SK-N-MC (cell line): ENCODE data around the gene EEIG1.

Source experiments
- DNase-seq: peaks from one replicate; pipeline ENCODE4 v3.0.0-alpha.2; 2011; ENCODE audit warnings: low read depth, low spot score
- H3K27ac ChIP-seq: fragments of 200-600 bp; sonication (generic); 2 replicates; pipeline ENCODE4 v1.5.1; 2016; ENCODE audit warnings: mixed run types
- H3K36me3 ChIP-seq: fragments of 200-600 bp; sonication (generic); 2 replicates; pipeline ENCODE4 v1.6.1; 2017; ENCODE audit warnings: antibody characterized with exemption, low read length, mixed read lengths; ENCODE audit not compliant: insufficient read depth
- H3K4me3 ChIP-seq: fragments of 200-600 bp; sonication (generic); 2 replicates; pipeline ENCODE4 v1.5.1; 2016
- H3K9ac ChIP-seq: fragments of 200-600 bp; sonication (generic); 2 replicates; pipeline ENCODE4 v1.8.0; 2017; ENCODE audit warnings: mixed run types, mixed read lengths; ENCODE audit not compliant: insufficient read length
- H3K9me3 ChIP-seq: fragments of 200-600 bp; sonication (generic); 2 replicates; pipeline ENCODE4 v1.6.1; 2017; ENCODE audit warnings: low read depth, mild to moderate bottlenecking, antibody characterized with exemption, low read length, moderate library complexity, mixed read lengths
- EZH2 ChIP-seq: fragments of 200-600 bp; sonication (generic); IDR thresholded peaks from one replicate; pipeline ENCODE4 v1.6.1; 2017; ENCODE audit warnings: antibody characterized with exemption
- FOXP2 ChIP-seq: optimal IDR thresholded peaks from 2 replicates; pipeline ENCODE3; 2011; ENCODE audit warnings: mild to moderate bottlenecking, moderate library complexity; ENCODE audit not compliant: insufficient read depth; ENCODE audit errors: extremely low read length, control extremely low read depth
- POLR2AphosphoS5 ChIP-seq: IDR thresholded peaks from 2 replicates; pipeline ENCODE4 v1.6.1; 2012; ENCODE audit warnings: mild to moderate bottlenecking, low read depth, low read length, borderline replicate concordance

The EEIG1 gene

DNA sequence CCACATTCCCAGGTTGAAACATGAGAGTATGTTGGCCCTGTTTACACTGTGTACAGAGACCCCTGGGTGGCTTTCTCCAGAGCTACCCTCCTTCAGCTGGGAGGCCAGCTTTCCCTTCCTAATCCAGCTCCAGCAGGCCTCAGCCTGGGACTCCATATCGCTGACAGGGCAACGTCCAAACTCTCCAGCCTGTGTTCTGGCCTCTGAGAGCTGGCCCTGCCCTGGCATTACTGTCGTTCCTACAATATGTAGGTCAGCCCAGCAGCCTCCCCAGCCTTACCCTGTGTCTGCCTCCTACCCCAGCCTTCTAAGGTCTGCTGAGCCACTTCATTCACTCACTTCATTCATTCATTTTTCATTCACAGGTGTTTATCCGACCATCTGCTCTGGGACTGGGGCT, 8.3 kb upstream of the EEIG1 start:
- no peak for DNase-seq
- Histone ChIP-seq H3K36me3 (no peaks in the 10 kb centered on the region), H3K9me3 (no peaks in the 10 kb centered on the region), H3K27ac (no peak overlapping the region), H3K4me3 (no peak overlapping the region), H3K9ac (no peak overlapping the region)
- no peak for TF ChIP-seq FOXP2
- no peak for TF ChIP-seq POLR2AphosphoS5
- TF ChIP-seq EZH2 = no peak

DNA sequence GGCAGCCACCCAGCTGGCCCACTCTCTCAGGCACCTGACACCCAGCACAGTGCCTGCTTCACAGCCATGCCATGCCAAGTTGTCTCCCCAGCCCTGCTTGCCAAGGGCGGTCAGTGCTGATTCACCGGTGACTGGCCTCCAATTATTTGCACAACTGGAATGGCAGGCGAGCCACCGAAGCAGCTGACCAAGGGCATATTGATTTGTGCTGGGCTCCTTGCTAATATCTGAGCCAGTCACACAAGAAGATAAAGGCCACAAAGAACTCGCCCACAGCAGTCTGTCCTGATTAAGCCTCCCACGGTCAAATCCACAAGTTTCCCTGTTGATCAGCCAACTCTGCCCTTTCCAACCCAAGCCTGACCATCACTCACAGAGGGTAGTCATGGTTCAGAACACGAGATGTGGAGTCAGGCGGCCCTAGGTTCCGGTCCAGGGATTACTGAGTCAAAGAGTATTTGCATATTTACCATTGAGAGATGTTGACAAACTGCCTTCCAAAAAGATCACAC, 6.4 kb upstream of the EEIG1 start:
- no peak for TF ChIP-seq EZH2
- no peak for TF ChIP-seq FOXP2
- TF ChIP-seq POLR2AphosphoS5 = no peak
- no peaks in the 10 kb centered on the region for H3K9me3 ChIP-seq
- no peak overlapping the region for H3K27ac ChIP-seq
- H3K4me3 ChIP-seq = no peak overlapping the region
- H3K9ac ChIP-seq = no peak overlapping the region
- no peaks in the 10 kb centered on the region for H3K36me3 ChIP-seq
- no peak for DNase-seq

DNA sequence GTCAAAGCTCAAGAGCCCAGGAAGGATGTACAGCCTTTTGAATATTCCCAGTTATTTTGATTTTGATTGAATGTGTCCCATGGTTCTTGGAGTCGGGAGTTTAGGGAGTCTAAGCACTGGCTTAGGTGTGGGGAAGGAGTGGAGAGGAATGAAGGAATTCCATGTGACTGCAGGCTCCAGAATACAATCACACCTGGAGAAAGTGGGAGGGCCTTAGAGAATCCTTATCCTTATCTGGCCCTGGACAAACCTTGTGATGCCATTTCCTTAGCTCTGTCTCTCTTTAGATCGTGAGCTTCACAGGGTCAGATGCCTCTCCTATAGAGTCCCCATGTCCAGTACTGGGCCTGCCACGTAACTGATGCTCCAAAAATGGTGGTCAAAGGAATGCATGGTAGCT, 4.2 kb upstream of the EEIG1 start:
- no peak for DNase-seq

DNA sequence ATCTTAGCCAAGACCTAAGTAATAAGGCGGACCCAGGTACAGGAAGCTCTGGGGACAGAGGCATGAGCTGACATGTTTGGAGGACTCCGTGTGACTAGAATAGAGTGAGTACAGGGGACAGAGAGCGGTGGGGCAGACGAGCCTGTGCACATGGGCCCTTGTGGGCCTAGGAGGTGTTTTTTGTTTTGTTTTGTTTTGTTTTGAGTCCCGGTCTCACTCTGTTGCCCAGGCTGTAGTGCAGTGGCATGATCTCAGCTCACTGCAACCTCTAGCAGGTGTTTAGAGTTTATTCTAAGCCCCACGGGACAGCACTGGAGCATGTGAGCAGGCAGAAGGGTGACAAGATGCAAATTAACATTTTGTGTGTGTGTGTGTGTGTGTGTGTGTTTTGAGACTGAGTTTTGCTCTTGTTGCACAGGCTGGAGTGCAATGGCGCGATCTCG, 3.1 kb upstream of the EEIG1 start:
- DNase-seq = no peak
- TF ChIP-seq EZH2 = no peak
- TF ChIP-seq POLR2AphosphoS5 = no peak
- no peak for TF ChIP-seq FOXP2
- Histone ChIP-seq H3K9ac (no peak overlapping the region), H3K36me3 (no peaks in the 10 kb centered on the region), H3K9me3 (no peaks in the 10 kb centered on the region), H3K27ac (no peak overlapping the region), H3K4me3 (no peak overlapping the region)

More for the DNA sequence above, 4.2 kb upstream of the EEIG1 start:
- Histone ChIP-seq H3K9me3 (no peaks in the 10 kb centered on the region), H3K36me3 (no peaks in the 10 kb centered on the region), H3K27ac (no peak overlapping the region), H3K4me3 (no peak overlapping the region), H3K9ac (no peak overlapping the region)
- TF ChIP-seq POLR2AphosphoS5 = no peak
- TF ChIP-seq EZH2 = no peak
- no peak for TF ChIP-seq FOXP2

DNA sequence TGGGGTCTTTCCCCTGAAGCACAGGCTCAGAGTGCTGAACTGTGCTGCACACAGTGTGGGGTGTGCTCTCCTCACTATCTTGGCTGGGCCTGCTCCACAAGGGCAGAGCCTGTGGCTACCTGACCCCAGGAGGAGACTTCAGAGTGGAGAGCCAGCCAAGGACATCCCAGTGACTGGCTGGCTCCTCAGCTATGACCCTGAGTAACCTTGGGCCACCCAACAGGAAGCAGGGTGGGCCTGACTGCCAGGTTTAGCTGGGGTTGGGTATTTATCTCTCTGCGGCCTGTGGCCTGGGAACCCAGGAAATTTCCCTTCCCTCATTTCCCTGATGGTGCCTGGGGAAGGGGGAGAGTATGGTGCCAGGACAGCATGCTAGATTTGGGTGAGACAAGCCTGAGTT, 2.1 kb upstream of the EEIG1 start:
- no peak overlapping the region for H3K4me3 ChIP-seq
- no peaks in the 10 kb centered on the region for H3K36me3 ChIP-seq
- no peak for TF ChIP-seq EZH2
- no peak for TF ChIP-seq FOXP2
- TF ChIP-seq POLR2AphosphoS5 = no peak
- H3K9me3 ChIP-seq = no peaks in the 10 kb centered on the region
- no peak overlapping the region for H3K27ac ChIP-seq
- H3K9ac ChIP-seq = no peak overlapping the region
- no peak for DNase-seq

DNA sequence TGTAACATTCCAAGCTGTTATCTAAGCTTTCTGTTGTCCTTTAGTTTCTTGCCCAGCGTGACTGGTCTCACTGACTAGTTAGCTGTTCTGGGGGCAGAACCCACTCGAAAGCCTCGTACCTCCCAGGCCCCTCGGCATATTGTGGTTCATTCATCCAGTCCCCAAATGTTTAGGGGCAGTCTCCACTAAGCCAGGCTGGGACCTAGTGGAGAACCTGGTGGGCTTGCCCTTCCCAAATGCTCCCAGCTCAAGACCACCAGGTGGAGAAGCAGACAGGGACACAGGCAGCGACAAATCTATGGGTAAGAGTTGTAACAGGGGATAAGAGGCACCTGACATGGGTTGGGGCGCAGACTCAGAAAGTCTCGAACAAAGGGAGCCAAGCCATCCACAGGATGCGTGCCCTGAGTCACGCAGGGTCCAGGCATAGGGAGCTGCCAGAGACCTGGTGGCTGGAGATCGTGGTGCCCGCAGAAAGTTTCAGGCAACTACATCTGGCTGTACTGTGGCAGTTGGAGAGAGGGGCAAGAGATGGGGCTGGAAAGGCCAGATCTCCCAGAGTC, 851 bp upstream of the EEIG1 start:
- no peaks in the 10 kb centered on the region for H3K36me3 ChIP-seq
- no peak for DNase-seq
- H3K4me3 ChIP-seq = peak overlapping the region; percentile 86
- peak overlapping the region; percentile 91 for H3K9ac ChIP-seq
- peak overlapping the region; percentile 86 for H3K27ac ChIP-seq
- no peak for TF ChIP-seq POLR2AphosphoS5
- TF ChIP-seq EZH2 = no peak
- TF ChIP-seq FOXP2 = no peak
- H3K9me3 ChIP-seq = no peaks in the 10 kb centered on the region

DNA sequence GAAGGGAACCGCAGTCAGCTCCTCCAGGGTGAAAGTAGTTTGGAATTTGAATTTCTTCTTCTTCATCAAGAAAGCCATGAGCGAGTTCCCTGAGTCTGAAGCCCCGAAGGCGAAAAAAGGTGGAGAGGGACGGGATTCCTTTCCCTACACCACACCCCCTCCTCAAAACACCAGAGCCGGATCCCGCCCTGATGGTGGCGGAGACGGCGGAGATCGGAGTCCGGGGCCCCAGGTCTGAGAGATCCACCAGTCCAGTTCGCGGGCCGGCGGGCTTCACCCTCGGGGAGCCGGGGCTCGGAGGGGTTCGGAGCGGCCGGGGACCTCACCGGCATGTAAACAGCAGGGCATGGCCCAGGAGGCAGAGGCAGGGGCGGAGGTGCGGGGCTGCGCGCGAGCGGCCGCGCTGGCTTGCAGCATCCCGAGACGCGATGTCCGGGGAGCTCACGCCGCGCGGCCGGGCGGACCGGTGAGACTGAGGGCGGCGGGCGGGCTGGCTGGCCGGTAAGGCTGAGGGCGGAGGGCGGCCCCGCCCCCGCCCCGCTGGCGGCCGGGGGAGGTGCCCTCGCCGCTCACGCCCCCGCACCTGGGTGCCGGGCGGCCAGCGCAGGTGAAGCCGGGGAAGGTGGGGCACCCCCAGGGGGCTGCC, 606 bp downstream of the EEIG1 start:
- Histone ChIP-seq H3K9me3 (no peaks in the 10 kb centered on the region), H3K27ac (no peak overlapping the region), H3K4me3 (peak overlapping the region; percentile 94), H3K36me3 (no peaks in the 10 kb centered on the region), H3K9ac (peak overlapping the region; percentile 70)
- TF ChIP-seq FOXP2 (no peak), EZH2 (no peak), POLR2AphosphoS5 (no peak)
- DNase-seq = no peak

DNA sequence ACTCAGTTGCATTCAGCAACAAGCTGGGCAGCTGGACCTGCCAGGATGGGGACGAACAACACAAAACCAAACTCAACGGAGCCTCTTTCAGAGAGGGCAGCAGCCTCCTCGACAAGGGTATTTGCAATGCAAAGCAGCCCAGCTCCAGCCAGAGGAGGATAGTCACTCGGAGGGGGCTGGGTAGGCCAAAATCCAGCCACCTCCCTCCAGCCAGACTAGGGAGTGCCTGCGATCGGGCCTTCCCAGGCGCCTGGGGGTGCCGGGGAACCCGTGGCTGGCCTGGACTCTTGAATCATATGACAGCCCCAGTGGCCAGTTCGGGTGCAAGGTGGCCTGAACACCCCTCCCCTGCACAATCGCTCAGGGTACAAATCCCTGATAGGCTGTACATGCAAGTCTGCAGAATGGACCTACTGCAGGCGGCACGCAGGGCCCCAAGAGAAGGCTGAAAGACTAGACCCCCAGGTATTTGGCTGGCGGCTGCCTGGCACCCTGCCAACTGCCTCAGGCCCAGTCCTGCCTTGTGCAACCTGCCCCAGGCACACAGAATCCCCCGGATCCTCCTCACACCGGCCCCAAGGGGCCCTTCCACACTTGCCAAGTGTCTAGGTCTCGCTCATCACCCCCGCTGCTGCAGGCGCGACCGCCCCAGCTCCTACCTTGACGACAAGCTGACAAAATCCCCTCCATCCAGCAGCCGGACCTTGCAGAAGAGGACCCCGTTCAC, 1.3 kb downstream of the EEIG1 start:
- no peak overlapping the region for H3K27ac ChIP-seq
- H3K36me3 ChIP-seq = no peaks in the 10 kb centered on the region
- peak overlapping the region; percentile 94 for H3K4me3 ChIP-seq
- no peak for TF ChIP-seq EZH2
- no peak for TF ChIP-seq POLR2AphosphoS5
- TF ChIP-seq FOXP2 = no peak
- H3K9ac ChIP-seq = peak overlapping the region; percentile 70
- no peak for DNase-seq
- no peaks in the 10 kb centered on the region for H3K9me3 ChIP-seq

DNA sequence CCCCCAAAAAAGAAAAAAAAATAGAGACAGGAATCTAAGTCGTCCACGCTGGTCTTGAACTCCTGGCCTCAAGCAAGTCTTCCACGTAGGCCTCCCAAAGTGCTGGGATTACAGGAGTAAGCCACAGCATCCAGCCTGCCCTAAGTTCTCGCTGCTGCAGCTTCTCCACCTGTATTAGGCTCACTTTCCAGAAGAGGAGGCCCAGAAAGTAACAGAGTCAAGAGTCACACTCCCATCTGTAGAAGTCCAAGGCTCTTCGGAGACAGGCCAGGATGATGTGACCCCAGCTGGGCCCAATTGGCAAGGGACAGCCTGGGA, 1.8 kb downstream of the EEIG1 start:
- TF ChIP-seq POLR2AphosphoS5 (no peak), EZH2 (no peak)
- Histone ChIP-seq H3K9me3 (no peaks in the 10 kb centered on the region), H3K9ac (peak overlapping the region; percentile 70), H3K36me3 (no peaks in the 10 kb centered on the region), H3K4me3 (peak overlapping the region; percentile 94), H3K27ac (no peak overlapping the region)
- DNase-seq = no peak
